UCSD-AML1 (cell line): ENCODE measurements around the gene FAM171A2.
A peak's percentile ranks its signal among the peaks of the same experiment; 100 is the strongest.
"Not testable (repeated sequence)": the region's sequence is repeated elsewhere in the genome, so short reads cannot be mapped to it uniquely, and the experiment has no call there.

ENCODE experiments used
- DNase-seq: peaks from one replicate; lab custom pipeline; 2025; ENCODE audit not compliant: unreplicated experiment; lab: John Stamatoyannopoulos, UW

The FAM171A2 gene

GRCh38 chr17:44348234-44348987 is 15.2 kb downstream of the FAM171A2 start:
- DNase-seq: peak; percentile 30

- DNase-seq: not testable (repeated sequence)
Measured at GRCh38 chr17:44347206-44348055, 16.2 kb downstream of the FAM171A2 start.

- DNase-seq: no peak
Measured at GRCh38 chr17:44346064-44346844, 17.4 kb downstream of the FAM171A2 start.

- peak; percentile 62 for DNase-seq
Measured at GRCh38 chr17:44345454-44346026, 18.1 kb downstream of the FAM171A2 start.

- DNase-seq: peak; percentile 90
Measured at GRCh38 chr17:44344939-44345453, 18.7 kb downstream of the FAM171A2 start, which contains the start of gene GRN. Gene GRN (plus strand): TSS chr17:44345302. CDS start chr17:44349165, 3,863 bp downstream.

- no peak for DNase-seq
Measured at GRCh38 chr17:44343510-44344209, 20.0 kb downstream of the FAM171A2 start.

GRCh38 chr17:44340553-44340952 is 23.1 kb downstream of the FAM171A2 start:
- DNase-seq: not testable (repeated sequence)

GRCh38 chr17:44338702-44339101 is 25.0 kb downstream of the FAM171A2 start:
- no peak for DNase-seq

- DNase-seq: no peak
Measured at GRCh38 chr17:44335968-44336367, 27.7 kb downstream of the FAM171A2 start.

- no peak for DNase-seq
Measured at GRCh38 chr17:44335564-44335963, 28.1 kb downstream of the FAM171A2 start.

- DNase-seq: no peak
Measured at GRCh38 chr17:44334727-44335126, 28.9 kb downstream of the FAM171A2 start.

GRCh38 chr17:44334315-44334714 is 29.3 kb downstream of the FAM171A2 start:
- no peak for DNase-seq

- DNase-seq: no peak
Measured at GRCh38 chr17:44333371-44333770, 30.3 kb downstream of the FAM171A2 start.

- DNase-seq: peak; percentile 50
Measured at GRCh38 chr17:44331249-44331760, 32.3 kb downstream of the FAM171A2 start.

GRCh38 chr17:44330263-44330662 is 33.4 kb downstream of the FAM171A2 start:
- DNase-seq: not testable (repeated sequence)

GRCh38 chr17:44329516-44329915 is 34.1 kb downstream of the FAM171A2 start:
- DNase-seq: not testable (repeated sequence)

- no peak for DNase-seq
Measured at GRCh38 chr17:44327715-44328449, 35.8 kb downstream of the FAM171A2 start.

GRCh38 chr17:44326861-44327444 is 36.7 kb downstream of the FAM171A2 start:
- peak; percentile 93 for DNase-seq
